ENCODE measurements around the gene PRKD1. TPM values are rescaled to one million over a fixed set of nuclear protein-coding genes. Genes with fewer than 3 reads are reported as not detected.

Gene PRKD1
- total and polyA plus RNA-seq, 2 donors (not counting 1 experiment from before 2014, with no cell fraction given) = 0.03 to 4.3 TPM

GRCh38 chr14:29710015-29710414 is 217.6 kb downstream of the PRKD1 start:
- intact Hi-C loops (cut with micrococcal nuclease) = no loop called here
- Histone ChIP-seq H3K36me3 (replicated peaks in 1 of 2; ENCODE audit: control extremely low read depth in 1 of 2, control insufficient read depth in 1 of 2, extremely low read depth in 1 of 2, insufficient read depth in 2 of 2, low read length in 1 of 2) (no peaks in the 10 kb centered on the region), H2AFZ (ENCODE audit: insufficient read depth, low read depth, low read length, poor library complexity, severe bottlenecking) (no peak overlapping the region), H3K79me2 (ENCODE audit: control insufficient read depth, insufficient read depth, low read length) (no peaks in the 10 kb centered on the region), H4K20me1 (ENCODE audit: control insufficient read depth, insufficient read depth, low read length, poor library complexity, severe bottlenecking) (no peaks in the 10 kb centered on the region), H3K4me3 (ENCODE audit: control extremely low read depth in 1 of 5, extremely low read depth in 1 of 5, insufficient read depth in 1 of 5, low read depth in 2 of 5, low read length in 4 of 5) (no peak overlapping the region), H3K27me3 (replicated peaks in 1 of 4; ENCODE audit: control extremely low read depth in 1 of 4, control insufficient read depth in 3 of 4, insufficient read depth in 4 of 4, low read length in 3 of 4) (no peaks in the 10 kb centered on the region), H3K4me2 (replicated peaks; ENCODE audit: low read depth, low read length, poor library complexity, severe bottlenecking) (no peak overlapping the region), H3K27ac (ENCODE audit: low read length in 2 of 2) (no peak overlapping the region), H3K4me1 (ENCODE audit: control insufficient read depth in 2 of 2, insufficient read depth in 2 of 2, low read length in 2 of 2) (no peaks in the 10 kb centered on the region), H3K9ac (ENCODE audit: low read length) (no peak overlapping the region), H3K9me3 (ENCODE audit: control extremely low read depth in 1 of 3, control insufficient read depth in 2 of 3, insufficient read depth in 1 of 3, low read length in 2 of 3) (no peaks in the 10 kb centered on the region)
- H3K4me3 Mint-ChIP-seq = no peak overlapping the region
- no peaks in the 10 kb centered on the region for H3K27me3 Mint-ChIP-seq
- no peaks in the 10 kb centered on the region for H3K4me1 Mint-ChIP-seq
- no CpG with 5 or more reads among the region's 2 CpGs for WGBS (ENCODE audit: insufficient coverage)
- POLR2A ChIA-PET = no interaction called here
- CTCF ChIA-PET = no interaction called here
- ATAC-seq (ENCODE audit: low read depth) (no peak), DNase-seq (no peak)
- H3K27ac Mint-ChIP-seq = no peak overlapping the region
- peaks cover 3% of the 10 kb centered on the region for H3K9me3 Mint-ChIP-seq (ENCODE audit: insufficient read depth)
- TF ChIP-seq CTCF (IDR thresholded peaks at IDR 0.05) (no peak), EZH2 (IDR thresholded peaks at IDR 0.05; ENCODE audit: borderline replicate concordance, insufficient read depth, low read depth, low read length, poor library complexity, severe bottlenecking) (no peak)

GRCh38 chr14:29709490-29709889 is 218.2 kb downstream of the PRKD1 start:
- Histone ChIP-seq H3K9ac (ENCODE audit: low read length) (no peak overlapping the region), H3K27me3 (replicated peaks in 1 of 4; ENCODE audit: control extremely low read depth in 1 of 4, control insufficient read depth in 3 of 4, insufficient read depth in 4 of 4, low read length in 3 of 4) (no peaks in the 10 kb centered on the region), H3K36me3 (replicated peaks in 1 of 2; ENCODE audit: control extremely low read depth in 1 of 2, control insufficient read depth in 1 of 2, extremely low read depth in 1 of 2, insufficient read depth in 2 of 2, low read length in 1 of 2) (no peaks in the 10 kb centered on the region), H3K4me1 (ENCODE audit: control insufficient read depth in 2 of 2, insufficient read depth in 2 of 2, low read length in 2 of 2) (no peaks in the 10 kb centered on the region), H2AFZ (ENCODE audit: insufficient read depth, low read depth, low read length, poor library complexity, severe bottlenecking) (no peak overlapping the region), H3K4me3 (ENCODE audit: control extremely low read depth in 1 of 5, extremely low read depth in 1 of 5, insufficient read depth in 1 of 5, low read depth in 2 of 5, low read length in 4 of 5) (no peak overlapping the region), H3K4me2 (replicated peaks; ENCODE audit: low read depth, low read length, poor library complexity, severe bottlenecking) (no peak overlapping the region), H4K20me1 (ENCODE audit: control insufficient read depth, insufficient read depth, low read length, poor library complexity, severe bottlenecking) (no peaks in the 10 kb centered on the region), H3K79me2 (ENCODE audit: control insufficient read depth, insufficient read depth, low read length) (no peaks in the 10 kb centered on the region), H3K9me3 (ENCODE audit: control extremely low read depth in 1 of 3, control insufficient read depth in 2 of 3, insufficient read depth in 1 of 3, low read length in 2 of 3) (no peaks in the 10 kb centered on the region), H3K27ac (ENCODE audit: low read length in 2 of 2) (no peak overlapping the region)
- no peak overlapping the region for H3K4me3 Mint-ChIP-seq
- ChIA-PET CTCF (no interaction called here), POLR2A (no interaction called here)
- ATAC-seq (ENCODE audit: low read depth) (no peak), DNase-seq (no peak)
- TF ChIP-seq EZH2 (IDR thresholded peaks at IDR 0.05; ENCODE audit: borderline replicate concordance, insufficient read depth, low read depth, low read length, poor library complexity, severe bottlenecking) (no peak), CTCF (IDR thresholded peaks at IDR 0.05) (no peak)
- peaks cover 3% of the 10 kb centered on the region for H3K9me3 Mint-ChIP-seq (ENCODE audit: insufficient read depth)
- no peaks in the 10 kb centered on the region for H3K4me1 Mint-ChIP-seq
- H3K27me3 Mint-ChIP-seq = no peaks in the 10 kb centered on the region
- no peak overlapping the region for H3K27ac Mint-ChIP-seq
- intact Hi-C loops (cut with micrococcal nuclease) = no loop called here
